Cardiac muscle cell (in vitro differentiated cells and primary cell): ENCODE measurements around the gene ANKRD44. TPM values are rescaled to one million over a fixed set of nuclear protein-coding genes. Genes with fewer than 3 reads are reported as not detected.

ENCODE experiments used
- DNase-seq, 2 donors: peaks; one replicate each; pipeline versions ENCODE4 v3.0.0 to v3.0.0-alpha.2; 2010 to 2017; ENCODE audit warnings: low read depth in 1 of 2, low spot score in 1 of 2
- H3K27ac ChIP-seq: fragments of 200-600 bp; sonication (generic); 2 replicates; pipeline ENCODE4 v1.5.1; 2016
- H3K27me3 ChIP-seq: fragments of 200-600 bp; sonication (generic); 2 replicates; pipeline ENCODE4 v1.6.0; 2016; ENCODE audit warnings: control low read depth
- H3K36me3 ChIP-seq: fragments of 200-600 bp; sonication (generic); 2 replicates; pipeline ENCODE4 v1.5.1; 2016; ENCODE audit warnings: control low read depth
- H3K4me1 ChIP-seq: fragments of 200-600 bp; sonication (generic); 2 replicates; pipeline ENCODE4 v1.8.1; 2017; ENCODE audit warnings: low read depth, mild to moderate bottlenecking, mixed run types
- H3K4me3 ChIP-seq: fragments of 200-600 bp; sonication (generic); 2 replicates; pipeline ENCODE4 v1.5.1; 2016; ENCODE audit warnings: mild to moderate bottlenecking
- H3K9me3 ChIP-seq: fragments of 200-600 bp; sonication (generic); 2 replicates; pipeline ENCODE4 v1.5.1; 2017; ENCODE audit warnings: low read depth, mild to moderate bottlenecking, control low read depth
- CTCF ChIP-seq: IDR thresholded peaks from 2 replicates; pipeline ENCODE4 v1.5.1; 2012; ENCODE audit warnings: low read depth, mild to moderate bottlenecking, low read length
- polyA plus RNA-seq: library from polyadenylated mRNA; unstranded; fragments of >200 nt; fragmentation: Nextera tagmentation; extraction: Ambion mirVana; gene quantifications from 2 replicates; pipeline ENCODE4 v1.2.1, GENCODE V29; 2016
- total RNA-seq: library from RNA; depleted of rRNA; stranded (reverse); fragments of >200 nt; gene quantifications from 2 replicates; pipeline ENCODE4 v1.2.3, GENCODE V29; 2016

Gene ANKRD44
- total and polyA plus RNA-seq, 2 experiments from 2014 or later = 4.0 to 5.0 TPM

GRCh38 chr2:197327472-197328098 lies 17.0 kb upstream of the ANKRD44 start:
- no peak for TF ChIP-seq CTCF
- Histone ChIP-seq H3K27ac (no peak overlapping the region), H3K4me1 (no peaks in the 10 kb centered on the region), H3K9me3 (no peaks in the 10 kb centered on the region), H3K4me3 (no peak overlapping the region), H3K27me3 (no peaks in the 10 kb centered on the region), H3K36me3 (no peaks in the 10 kb centered on the region)
- DNase-seq = no peak

- Histone ChIP-seq H3K4me3 (no peak overlapping the region), H3K9me3 (no peaks in the 10 kb centered on the region), H3K4me1 (no peaks in the 10 kb centered on the region), H3K27me3 (no peaks in the 10 kb centered on the region), H3K27ac (no peak overlapping the region), H3K36me3 (no peaks in the 10 kb centered on the region)
- no peak for TF ChIP-seq CTCF
- DNase-seq = no peak
These were observed 16.5 kb upstream of the ANKRD44 start for GRCh38 chr2:197327073-197327471.

GRCh38 chr2:197324801-197325200 lies 14.2 kb upstream of the ANKRD44 start:
- no peaks in the 10 kb centered on the region for H3K4me1 ChIP-seq
- H3K36me3 ChIP-seq = no peaks in the 10 kb centered on the region
- no peak overlapping the region for H3K4me3 ChIP-seq
- no peaks in the 10 kb centered on the region for H3K9me3 ChIP-seq
- H3K27ac ChIP-seq = no peak overlapping the region
- no peaks in the 10 kb centered on the region for H3K27me3 ChIP-seq
- TF ChIP-seq CTCF = no peak
- DNase-seq = no peak

GRCh38 chr2:197322724-197323720 lies 12.4 kb upstream of the ANKRD44 start:
- H3K27ac ChIP-seq = no peak overlapping the region
- H3K36me3 ChIP-seq = no peaks in the 10 kb centered on the region
- H3K27me3 ChIP-seq = no peaks in the 10 kb centered on the region
- no peak for DNase-seq
- no peak overlapping the region for H3K4me3 ChIP-seq
- no peaks in the 10 kb centered on the region for H3K9me3 ChIP-seq
- no peak for TF ChIP-seq CTCF
- H3K4me1 ChIP-seq = no peaks in the 10 kb centered on the region

GRCh38 chr2:197322143-197322542 lies 11.6 kb upstream of the ANKRD44 start:
- no peak overlapping the region for H3K4me3 ChIP-seq
- no peaks in the 10 kb centered on the region for H3K36me3 ChIP-seq
- no peak overlapping the region for H3K27ac ChIP-seq
- no peaks in the 10 kb centered on the region for H3K4me1 ChIP-seq
- no peaks in the 10 kb centered on the region for H3K27me3 ChIP-seq
- no peak for DNase-seq
- no peak for TF ChIP-seq CTCF
- H3K9me3 ChIP-seq = no peaks in the 10 kb centered on the region
